ENCODE results near the gene NAP1L3. TPM values are rescaled to one million over a fixed set of nuclear protein-coding genes. Genes with fewer than 3 reads are reported as not detected.
A peak's percentile ranks its signal among the peaks of the same experiment; 100 is the strongest.

The NAP1L3 gene, protein sequence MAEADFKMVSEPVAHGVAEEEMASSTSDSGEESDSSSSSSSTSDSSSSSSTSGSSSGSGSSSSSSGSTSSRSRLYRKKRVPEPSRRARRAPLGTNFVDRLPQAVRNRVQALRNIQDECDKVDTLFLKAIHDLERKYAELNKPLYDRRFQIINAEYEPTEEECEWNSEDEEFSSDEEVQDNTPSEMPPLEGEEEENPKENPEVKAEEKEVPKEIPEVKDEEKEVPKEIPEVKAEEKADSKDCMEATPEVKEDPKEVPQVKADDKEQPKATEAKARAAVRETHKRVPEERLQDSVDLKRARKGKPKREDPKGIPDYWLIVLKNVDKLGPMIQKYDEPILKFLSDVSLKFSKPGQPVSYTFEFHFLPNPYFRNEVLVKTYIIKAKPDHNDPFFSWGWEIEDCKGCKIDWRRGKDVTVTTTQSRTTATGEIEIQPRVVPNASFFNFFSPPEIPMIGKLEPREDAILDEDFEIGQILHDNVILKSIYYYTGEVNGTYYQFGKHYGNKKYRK
- 13.2 and 13.4 TPM in 2 replicates for total RNA-seq (2014; rRNA removed; shearing (Covaris generic))

DNA sequence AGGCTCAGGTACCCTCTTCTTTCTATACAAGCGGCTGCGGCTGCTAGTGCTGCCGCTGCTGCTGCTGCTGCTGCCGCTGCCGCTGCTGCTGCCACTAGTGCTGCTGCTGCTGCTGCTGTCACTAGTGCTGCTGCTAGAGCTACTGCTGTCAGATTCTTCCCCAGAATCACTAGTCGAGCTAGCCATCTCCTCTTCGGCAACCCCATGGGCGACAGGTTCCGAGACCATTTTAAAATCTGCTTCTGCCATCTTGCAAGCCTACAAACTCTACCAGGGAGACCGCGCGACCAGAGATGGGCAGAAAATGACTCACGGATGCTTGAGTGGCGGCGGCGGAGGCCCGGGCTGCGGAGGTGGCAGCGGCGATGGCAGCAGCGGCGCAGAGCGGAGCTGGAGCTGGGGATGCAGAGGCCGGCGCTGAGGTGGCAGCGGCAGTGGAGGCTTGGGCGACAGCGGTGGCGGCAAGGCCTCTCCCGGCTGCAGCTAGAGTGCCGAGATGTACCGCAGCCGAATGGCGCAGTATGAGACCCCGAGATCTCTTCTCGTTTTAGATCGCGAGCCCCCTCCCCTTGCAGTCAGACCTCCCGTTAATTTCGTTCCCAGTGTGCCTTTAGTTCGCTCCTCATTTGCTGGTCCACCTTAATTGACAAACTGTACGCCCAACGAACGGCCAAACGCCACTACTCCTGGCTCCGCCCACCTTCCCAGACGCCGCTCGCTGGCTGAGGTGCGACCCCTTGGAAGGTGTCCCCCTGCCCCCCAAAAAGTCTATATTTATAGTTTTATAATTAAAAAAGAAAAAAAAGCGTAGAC is at the start of gene NAP1L3:
NAP1L3 (minus strand) TSS at position 523 of the 813 bp plus-strand sequence; CDS start at position 249, 274 bp downstream.
- DNase-seq (ENCODE audit: low spot score) = peak; percentile 90

DNA sequence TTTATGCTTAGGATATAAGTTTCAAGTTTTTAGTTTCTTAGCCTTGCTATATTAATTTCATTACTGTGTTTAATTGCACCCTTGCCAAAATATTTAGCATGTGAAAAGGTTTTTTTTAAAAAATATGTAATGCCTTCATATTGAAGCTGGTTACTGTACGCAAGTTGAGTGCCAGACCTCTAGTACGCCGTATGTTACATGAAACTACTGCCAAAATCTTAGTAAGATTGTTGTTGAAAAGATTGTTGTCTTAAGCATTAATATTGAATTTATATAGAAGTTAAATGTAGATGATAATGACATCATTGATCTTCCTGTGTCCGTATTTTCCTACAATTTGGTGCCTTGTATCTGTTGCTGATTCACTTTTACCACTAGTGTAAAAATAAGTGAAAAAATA is 37.7 kb upstream of the NAP1L3 start:
- DNase-seq (ENCODE audit: low spot score) = no peak

DNA sequence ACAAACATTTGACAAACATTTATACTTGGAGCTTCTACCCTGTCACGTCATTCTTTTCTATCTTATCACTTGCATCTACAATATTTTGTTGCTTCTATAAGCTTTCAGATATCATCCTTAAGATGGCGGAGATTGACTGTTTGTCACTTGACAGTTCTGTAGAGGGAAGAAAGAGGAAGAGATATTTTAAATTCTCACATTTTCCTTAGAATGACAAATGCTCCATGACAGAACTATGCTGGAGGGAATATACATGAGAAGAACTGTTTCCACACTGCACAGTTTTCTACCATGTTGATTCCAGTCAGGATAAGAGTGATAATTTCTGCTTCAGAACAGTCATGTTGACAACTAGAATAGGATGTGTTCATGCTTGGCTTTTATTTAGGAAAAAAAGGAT is 30.3 kb upstream of the NAP1L3 start:
- no peak for DNase-seq (ENCODE audit: low spot score)

DNA sequence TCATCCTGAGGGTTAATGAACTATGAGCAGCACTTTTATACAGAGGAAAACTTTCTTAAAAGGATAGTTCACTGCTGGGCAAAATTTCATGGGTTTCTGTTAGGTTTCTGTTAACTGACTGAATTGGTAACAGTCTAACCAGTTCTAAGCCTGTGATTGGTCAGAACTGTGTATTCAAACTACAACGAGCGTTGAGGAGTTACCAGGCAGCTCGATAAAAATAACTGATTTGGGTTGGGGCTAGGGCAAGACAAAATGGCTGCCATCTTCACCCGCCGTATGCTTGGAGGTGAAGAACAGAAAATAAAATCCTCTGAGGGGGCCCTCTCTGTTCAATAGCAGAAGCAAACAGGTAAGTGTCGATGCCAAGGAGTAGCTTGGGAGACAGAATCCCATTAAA is 22.6 kb upstream of the NAP1L3 start:
- no peak for DNase-seq (ENCODE audit: low spot score)

DNA sequence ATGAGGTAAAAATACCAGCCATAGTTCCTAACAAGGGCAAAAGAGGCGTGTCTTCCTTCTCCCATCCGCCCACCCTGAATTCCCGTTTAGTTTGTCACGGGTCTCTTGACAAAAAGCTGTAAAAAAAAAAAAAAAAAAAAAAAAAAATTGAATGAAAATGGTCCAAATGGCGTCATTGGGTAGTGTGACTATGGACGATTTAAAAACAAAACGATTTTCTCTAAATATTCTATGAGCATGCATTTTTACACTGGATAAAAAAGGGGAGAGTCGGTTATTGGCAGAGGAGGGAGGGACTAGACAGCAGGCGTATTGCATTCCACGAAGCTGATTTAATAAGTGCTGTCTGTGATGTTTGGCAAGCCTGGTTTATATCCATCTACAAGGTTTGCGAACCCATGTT is 492 bp upstream of the NAP1L3 start, which contains the start of gene FAM133A:
FAM133A (plus strand) TSS at position 338 of the 403 bp plus-strand sequence. CDS start 35,214 bp downstream, outside the sequence.
- DNase-seq (ENCODE audit: low spot score) = peak; percentile 36

DNA sequence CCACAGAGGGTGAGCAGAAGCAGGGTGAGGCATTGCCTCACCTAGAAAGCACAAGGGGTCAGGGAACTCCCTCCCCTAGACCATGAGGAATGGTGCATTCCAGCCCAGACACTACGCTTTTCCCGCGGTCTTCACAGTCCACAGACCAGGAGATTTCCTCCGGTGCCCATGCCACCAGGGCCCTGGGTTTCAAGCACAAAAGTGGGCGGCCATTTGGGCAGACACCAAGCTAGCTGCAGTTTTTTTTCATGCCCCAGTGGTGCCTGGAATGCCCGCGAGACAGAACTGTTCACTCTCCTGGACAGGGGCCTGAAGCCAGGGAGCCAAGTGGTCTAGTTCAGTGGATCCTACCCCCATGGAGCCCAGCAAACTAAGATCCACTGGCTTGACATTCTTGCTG is 12.8 kb downstream of the NAP1L3 start:
- DNase-seq (ENCODE audit: low spot score) = no peak

DNA sequence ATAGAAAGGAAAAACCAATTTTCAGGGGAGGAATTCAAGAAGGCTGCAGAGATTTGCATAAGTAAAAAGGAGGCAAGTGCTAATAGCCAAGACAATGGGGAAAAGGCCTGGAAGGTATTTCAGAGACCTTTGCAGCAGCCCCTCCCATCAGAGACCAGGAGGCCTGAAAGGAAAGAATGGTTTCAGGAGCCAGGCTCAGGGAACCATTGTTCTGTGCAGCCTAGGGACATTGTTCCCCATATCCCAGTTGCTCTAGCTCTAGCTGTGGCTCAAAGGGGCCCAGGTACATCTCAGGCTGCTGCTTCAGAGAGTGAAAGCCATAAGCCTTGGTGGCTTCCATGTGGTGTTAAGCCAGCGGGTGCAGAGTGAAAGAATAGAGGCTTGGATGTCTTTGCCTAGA is 24.0 kb downstream of the NAP1L3 start:
- DNase-seq (ENCODE audit: low spot score) = no peak

DNA sequence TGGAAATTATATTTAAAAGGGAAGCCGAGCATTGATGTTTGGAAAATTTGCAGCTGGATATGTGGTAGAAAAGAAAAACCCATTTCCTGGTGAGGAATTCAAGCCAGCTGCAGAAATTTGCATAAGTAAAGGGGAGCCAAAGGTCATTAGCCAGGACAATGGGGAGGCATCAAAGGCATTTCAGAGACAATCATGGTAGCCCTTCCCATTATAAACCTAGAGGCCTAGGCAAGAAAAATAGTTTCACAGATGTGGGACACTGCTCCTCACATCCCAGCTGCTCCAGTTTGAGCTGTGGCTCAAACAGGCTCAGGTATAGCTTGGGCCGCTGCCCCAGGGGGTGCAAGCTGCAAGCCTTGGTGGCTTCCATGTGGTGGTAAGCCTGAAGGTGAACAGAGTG is 35.8 kb downstream of the NAP1L3 start:
- no peak for DNase-seq (ENCODE audit: low spot score)

Other genes with a start within 250 kb of the NAP1L3 start
- 1.1 and 1.3 TPM in 2 replicates for gene FAM133A, start 628 bp upstream of the NAP1L3 start, total RNA-seq (2014; rRNA removed; shearing (Covaris generic))

All from H4 (cell line).